HG03103 (cell line): Measurements from ENCODE around the gene FLRT1.
"Not testable (repeated sequence)": the region's sequence is repeated elsewhere in the genome, so short reads cannot be mapped to it uniquely, and the experiment has no call there.

Experiments used
- ATAC-seq: cut with Tn5 transposase; IDR thresholded peaks from one replicate; pipeline ENCODE4 v1.9.1; 2021; ENCODE audit warnings: low read depth; ENCODE audit not compliant: unreplicated experiment

FLRT1 gene

GRCh38 chr11:64044730-64045393 is 9.1 kb downstream of the FLRT1 start:
- no peak for ATAC-seq

GRCh38 chr11:64045700-64046099 is 10.0 kb downstream of the FLRT1 start:
- no peak for ATAC-seq

- not testable (repeated sequence) for ATAC-seq
Observed at GRCh38 chr11:64047373-64047772, 11.6 kb downstream of the FLRT1 start.

GRCh38 chr11:64048042-64048854 is 12.5 kb downstream of the FLRT1 start:
- ATAC-seq: no peak

GRCh38 chr11:64049509-64049908 is 13.8 kb downstream of the FLRT1 start:
- no peak for ATAC-seq

- no peak for ATAC-seq
Observed at GRCh38 chr11:64051297-64051696, 15.6 kb downstream of the FLRT1 start.

GRCh38 chr11:64052436-64052835 is 16.7 kb downstream of the FLRT1 start:
- ATAC-seq: no peak

GRCh38 chr11:64052938-64053622 is 17.3 kb downstream of the FLRT1 start:
- ATAC-seq: no peak

- ATAC-seq: no peak
Observed at GRCh38 chr11:64053699-64054098, 18.0 kb downstream of the FLRT1 start.

- no peak for ATAC-seq
Observed at GRCh38 chr11:64055077-64055476, 19.3 kb downstream of the FLRT1 start.

GRCh38 chr11:64056213-64056785 is 20.6 kb downstream of the FLRT1 start:
- no peak for ATAC-seq

- no peak for ATAC-seq
Observed at GRCh38 chr11:64056861-64057260, 21.1 kb downstream of the FLRT1 start.

GRCh38 chr11:64057890-64058289 is 22.2 kb downstream of the FLRT1 start:
- ATAC-seq: no peak

GRCh38 chr11:64058494-64058893 is 22.8 kb downstream of the FLRT1 start:
- ATAC-seq: no peak

- no peak for ATAC-seq
Observed at GRCh38 chr11:64059339-64060140, 23.8 kb downstream of the FLRT1 start.

GRCh38 chr11:64060263-64060860 is 24.6 kb downstream of the FLRT1 start:
- no peak for ATAC-seq

- ATAC-seq: no peak
Observed at GRCh38 chr11:64060861-64061444, 25.2 kb downstream of the FLRT1 start.

GRCh38 chr11:64062185-64063039 is 26.7 kb downstream of the FLRT1 start:
- ATAC-seq: no peak

- no peak for ATAC-seq
Observed at GRCh38 chr11:64063777-64064176, 28.0 kb downstream of the FLRT1 start.
